Dedifferentiated amniotic fluid mesenchymal stem cell (primary cell): ENCODE measurements around the gene SYNPR.

ENCODE experiments used
- DNase-seq: peaks from one replicate; pipeline ENCODE4 v3.0.0-alpha.2; 2016; ENCODE audit errors: extremely low spot score

SYNPR gene

GRCh38 chr3:63304421-63304820, 26.3 kb downstream of the SYNPR start:
- DNase-seq: no peak

GRCh38 chr3:63308072-63308471, 30.0 kb downstream of the SYNPR start:
- DNase-seq: no peak

GRCh38 chr3:63309768-63310167, 31.7 kb downstream of the SYNPR start:
- no peak for DNase-seq

- DNase-seq: no peak
These were observed 45.7 kb downstream of the SYNPR start for GRCh38 chr3:63323766-63324165.

- DNase-seq: no peak
These were observed 46.5 kb downstream of the SYNPR start for GRCh38 chr3:63324621-63325020.

- no peak for DNase-seq
These were observed 47.3 kb downstream of the SYNPR start for GRCh38 chr3:63325386-63325785.

GRCh38 chr3:63328365-63328764, 50.3 kb downstream of the SYNPR start:
- DNase-seq: peak; percentile 44

- DNase-seq: no peak
These were observed 53.4 kb downstream of the SYNPR start for GRCh38 chr3:63331520-63331919.

- no peak for DNase-seq
These were observed 55.7 kb downstream of the SYNPR start for GRCh38 chr3:63333815-63334214.

GRCh38 chr3:63338351-63338750, 60.2 kb downstream of the SYNPR start:
- DNase-seq: no peak

- peak; percentile 95 for DNase-seq
These were observed 65.6 kb downstream of the SYNPR start for GRCh38 chr3:63343674-63344073.

- DNase-seq: no peak
These were observed 66.6 kb downstream of the SYNPR start for GRCh38 chr3:63344661-63345060.

- peak; percentile 80 for DNase-seq
These were observed 71.8 kb downstream of the SYNPR start for GRCh38 chr3:63349583-63350573.

- peak; percentile 68 for DNase-seq
These were observed 73.3 kb downstream of the SYNPR start for GRCh38 chr3:63351159-63352007.

- no peak for DNase-seq
These were observed 73.8 kb downstream of the SYNPR start for GRCh38 chr3:63352008-63352279.

GRCh38 chr3:63353383-63353782, 75.3 kb downstream of the SYNPR start:
- peak; percentile 34 for DNase-seq

GRCh38 chr3:63354160-63354559, 76.1 kb downstream of the SYNPR start:
- DNase-seq: no peak

GRCh38 chr3:63355809-63356208, 77.7 kb downstream of the SYNPR start:
- DNase-seq: no peak

- DNase-seq: no peak
These were observed 86.4 kb downstream of the SYNPR start for GRCh38 chr3:63364495-63364894.

GRCh38 chr3:63364910-63365309, 86.8 kb downstream of the SYNPR start:
- no peak for DNase-seq

- DNase-seq: no peak
These were observed 87.6 kb downstream of the SYNPR start for GRCh38 chr3:63365671-63366070.

GRCh38 chr3:63370094-63370493, 92.0 kb downstream of the SYNPR start:
- DNase-seq: no peak

- DNase-seq: no peak
These were observed 104.9 kb downstream of the SYNPR start for GRCh38 chr3:63383040-63383439.
